ENCODE data around the gene BRAP. TPM values are rescaled to one million over a fixed set of nuclear protein-coding genes. Genes with fewer than 3 reads are reported as not detected.
"Not testable (repeated sequence)": the region's sequence is repeated elsewhere in the genome, so short reads cannot be mapped to it uniquely, and the experiment has no call there.

BRAP gene
- total RNA-seq, 5 donors from 2014 or later (not counting 1 experiment from before 2014, with no cell fraction given), result 20.4 to 23.3 (median 20.6) TPM

- Histone ChIP-seq H3K36me3 (ENCODE audit: control insufficient read depth in 2 of 2, extremely low read depth in 1 of 2, insufficient read depth in 1 of 2, low read length in 1 of 2) (peaks cover 20 to 84% of the 10 kb centered on the region in 2 donors), H3K4me3 (ENCODE audit: control insufficient read depth in 1 of 2, extremely low read depth in 1 of 2, low read length in 1 of 2) (no peak overlapping the region), H3K4me1 (ENCODE audit: control insufficient read depth in 1 of 2, extremely low read depth in 1 of 2, insufficient read depth in 2 of 2, low read length in 2 of 2) (no peaks in the 10 kb centered on the region), H3K27ac (ENCODE audit: low read length) (no peak overlapping the region), H3K27me3 (replicated peaks in 1 of 2; ENCODE audit: control insufficient read depth in 2 of 2, extremely low read depth in 1 of 2, insufficient read depth in 2 of 2, low read length in 1 of 2) (no peaks in the 10 kb centered on the region), H3K9me3 (no peaks in the 10 kb centered on the region)
- H3K4me3 Mint-ChIP-seq, result no peak overlapping the region
- ATAC-seq (replicated peaks in 1 of 4) (no peak), DNase-seq (no peak)
- no peak overlapping the region for H3K27ac Mint-ChIP-seq
- no peaks in the 10 kb centered on the region for H3K27me3 Mint-ChIP-seq
- ChIA-PET CTCF (no interaction called here), POLR2A (no interaction called here)
- no peaks in the 10 kb centered on the region for H3K9me3 Mint-ChIP-seq
- H3K4me1 Mint-ChIP-seq, result no peaks in the 10 kb centered on the region
- 98% methylated on average over 4 of the region's 4 CpGs for WGBS (ENCODE audit: insufficient coverage)
- peaks cover 36% of the 10 kb centered on the region for H3K36me3 Mint-ChIP-seq
Observed at GRCh38 chr12:111656016-111656415, 29.7 kb downstream of the BRAP start.

GRCh38 chr12:111655356-111655755 is 30.4 kb downstream of the BRAP start:
- H3K36me3 ChIP-seq (ENCODE audit: control insufficient read depth in 2 of 2, extremely low read depth in 1 of 2, insufficient read depth in 1 of 2, low read length in 1 of 2), result peaks cover 20 to 81% of the 10 kb centered on the region in 2 donors
- Mint-ChIP-seq H3K4me3 (no peak overlapping the region), H3K4me1 (no peaks in the 10 kb centered on the region), H3K27me3 (no peaks in the 10 kb centered on the region), H3K9me3 (no peaks in the 10 kb centered on the region), H3K36me3 (peaks cover 34% of the 10 kb centered on the region), H3K27ac (no peak overlapping the region)
- no peaks in the 10 kb centered on the region for H3K9me3 ChIP-seq
- no peaks in the 10 kb centered on the region for H3K4me1 ChIP-seq (ENCODE audit: control insufficient read depth in 1 of 2, extremely low read depth in 1 of 2, insufficient read depth in 2 of 2, low read length in 2 of 2)
- CTCF ChIA-PET, result interaction anchor here in 1 of 2 donors (0.7 kb wide), 1 partner anchor 1456 kb away, joined by 9 read pairs; no protein-coding TSS in a partner anchor
- no peak for ATAC-seq (replicated peaks in 1 of 4)
- H3K27me3 ChIP-seq (replicated peaks in 1 of 2; ENCODE audit: control insufficient read depth in 2 of 2, extremely low read depth in 1 of 2, insufficient read depth in 2 of 2, low read length in 1 of 2), result no peaks in the 10 kb centered on the region
- no CpG with 5 or more reads among the region's 3 CpGs for WGBS (ENCODE audit: insufficient coverage)
- no peak overlapping the region for H3K4me3 ChIP-seq (ENCODE audit: control insufficient read depth in 1 of 2, extremely low read depth in 1 of 2, low read length in 1 of 2)
- no peak for DNase-seq
- no peak overlapping the region for H3K27ac ChIP-seq (ENCODE audit: low read length)
- POLR2A ChIA-PET, result no interaction called here

DNA sequence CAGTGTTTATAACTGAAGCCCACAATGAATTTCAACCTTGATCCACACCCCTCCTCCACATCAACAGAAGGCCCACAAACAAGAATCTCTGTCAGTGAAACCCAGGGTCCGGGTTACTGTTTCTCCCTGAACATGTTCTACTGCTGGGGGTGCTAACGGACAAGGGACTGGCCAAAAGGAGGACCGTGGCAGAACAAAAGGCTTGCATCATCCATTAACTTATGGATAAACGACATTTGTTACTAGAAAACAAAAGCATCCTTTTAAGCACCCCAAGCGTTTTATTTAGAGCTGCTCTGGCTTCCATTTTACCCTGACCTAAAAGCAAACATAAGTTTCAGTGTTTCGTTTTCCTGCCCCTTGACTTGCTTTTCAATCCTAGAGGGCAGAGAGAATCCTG is 32.2 kb downstream of the BRAP start:
- Histone ChIP-seq H3K4me1 (ENCODE audit: control insufficient read depth in 1 of 2, extremely low read depth in 1 of 2, insufficient read depth in 2 of 2, low read length in 2 of 2) (no peaks in the 10 kb centered on the region), H3K9me3 (no peaks in the 10 kb centered on the region), H3K27me3 (replicated peaks in 1 of 2; ENCODE audit: control insufficient read depth in 2 of 2, extremely low read depth in 1 of 2, insufficient read depth in 2 of 2, low read length in 1 of 2) (no peaks in the 10 kb centered on the region), H3K27ac (ENCODE audit: low read length) (no peak overlapping the region), H3K4me3 (ENCODE audit: control insufficient read depth in 1 of 2, extremely low read depth in 1 of 2, low read length in 1 of 2) (no peak overlapping the region), H3K36me3 (ENCODE audit: control insufficient read depth in 2 of 2, extremely low read depth in 1 of 2, insufficient read depth in 1 of 2, low read length in 1 of 2) (peaks cover 19 to 78% of the 10 kb centered on the region in 2 donors)
- no peak for ATAC-seq (replicated peaks in 1 of 4)
- Mint-ChIP-seq H3K27ac (no peak overlapping the region), H3K27me3 (no peaks in the 10 kb centered on the region), H3K4me1 (no peaks in the 10 kb centered on the region), H3K9me3 (no peaks in the 10 kb centered on the region), H3K36me3 (peaks cover 28% of the 10 kb centered on the region), H3K4me3 (no peak overlapping the region)
- POLR2A ChIA-PET, result no interaction called here
- no peak for DNase-seq
- CTCF ChIA-PET, result no interaction called here
- WGBS (ENCODE audit: insufficient coverage), result 96% methylated on average over 6 of the region's 6 CpGs

DNA sequence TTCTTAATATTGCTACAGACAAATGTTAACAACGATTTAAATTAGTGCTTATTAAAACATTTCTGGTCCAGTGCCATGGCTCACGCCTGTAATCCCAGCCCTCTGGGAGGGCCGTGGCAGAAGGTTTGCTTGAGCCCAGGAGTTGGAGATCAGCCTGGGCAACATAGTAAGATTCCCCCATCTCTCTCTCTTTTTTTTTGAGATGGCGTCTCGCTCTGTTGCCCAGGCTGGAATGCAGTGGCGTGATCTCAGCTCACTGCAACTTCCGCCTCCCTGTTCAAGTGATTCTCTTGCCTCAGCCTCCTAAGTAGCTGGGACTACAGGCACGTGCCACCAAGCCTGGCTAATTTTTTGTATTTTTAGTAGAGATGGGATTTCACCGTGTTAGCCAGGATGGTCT is 33.2 kb downstream of the BRAP start:
- H3K27ac Mint-ChIP-seq; POLR2A ChIA-PET; ATAC-seq (replicated peaks in 1 of 4); H3K27me3 ChIP-seq (replicated peaks in 1 of 2; ENCODE audit: control insufficient read depth in 2 of 2, extremely low read depth in 1 of 2, insufficient read depth in 2 of 2, low read length in 1 of 2); H3K4me1 ChIP-seq (ENCODE audit: control insufficient read depth in 1 of 2, extremely low read depth in 1 of 2, insufficient read depth in 2 of 2, low read length in 2 of 2); H3K9me3 ChIP-seq; CTCF ChIA-PET; DNase-seq; H3K27me3 Mint-ChIP-seq; H3K27ac ChIP-seq (ENCODE audit: low read length); H3K4me3 ChIP-seq (ENCODE audit: control insufficient read depth in 1 of 2, extremely low read depth in 1 of 2, low read length in 1 of 2); H3K9me3 Mint-ChIP-seq; H3K4me1 Mint-ChIP-seq; H3K4me3 Mint-ChIP-seq: not testable (repeated sequence)
- H3K36me3 ChIP-seq (ENCODE audit: control insufficient read depth in 2 of 2, extremely low read depth in 1 of 2, insufficient read depth in 1 of 2, low read length in 1 of 2), result peaks cover 11 to 71% of the 10 kb centered on the region in 2 donors
- WGBS (ENCODE audit: insufficient coverage), result 100% methylated on average over 6 of the region's 9 CpGs
- peaks cover 25% of the 10 kb centered on the region for H3K36me3 Mint-ChIP-seq

DNA sequence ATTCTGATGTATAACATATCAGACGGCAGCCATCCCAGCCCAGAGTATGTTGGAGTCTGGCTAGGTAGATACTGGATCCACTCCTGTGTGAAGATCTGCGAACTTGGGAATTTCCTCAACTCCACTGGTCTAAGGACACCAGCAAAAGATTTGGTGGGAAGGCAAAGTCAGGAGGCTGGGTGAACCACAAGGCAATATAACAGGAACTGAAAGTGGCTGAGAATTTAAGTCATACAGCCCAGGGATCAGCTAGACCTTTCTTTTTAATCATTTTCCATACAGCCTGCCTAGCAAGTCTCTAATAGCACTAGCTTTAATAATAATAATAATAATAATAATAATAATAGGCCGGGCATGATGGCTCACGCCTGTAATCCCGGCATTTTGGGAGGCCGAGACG is 34.8 kb downstream of the BRAP start:
- DNase-seq, result no peak
- no peak overlapping the region for H3K4me3 ChIP-seq (ENCODE audit: control insufficient read depth in 1 of 2, extremely low read depth in 1 of 2, low read length in 1 of 2)
- Mint-ChIP-seq H3K9me3 (no peaks in the 10 kb centered on the region), H3K36me3 (peaks cover 31% of the 10 kb centered on the region), H3K4me3 (no peak overlapping the region), H3K27me3 (no peaks in the 10 kb centered on the region), H3K27ac (no peak overlapping the region), H3K4me1 (no peaks in the 10 kb centered on the region)
- CTCF ChIA-PET, result interaction anchor here in 1 of 2 donors (0.7 kb wide), 1 partner anchor 10 kb away, joined by 4 read pairs; no protein-coding TSS in a partner anchor
- H3K27ac ChIP-seq (ENCODE audit: low read length), result no peak overlapping the region
- H3K36me3 ChIP-seq (ENCODE audit: control insufficient read depth in 2 of 2, extremely low read depth in 1 of 2, insufficient read depth in 1 of 2, low read length in 1 of 2), result peaks cover 8 to 72% of the 10 kb centered on the region in 2 donors
- no peaks in the 10 kb centered on the region for H3K27me3 ChIP-seq (replicated peaks in 1 of 2; ENCODE audit: control insufficient read depth in 2 of 2, extremely low read depth in 1 of 2, insufficient read depth in 2 of 2, low read length in 1 of 2)
- no peaks in the 10 kb centered on the region for H3K9me3 ChIP-seq
- POLR2A ChIA-PET, result no interaction called here
- no CpG with 5 or more reads among the region's 7 CpGs for WGBS (ENCODE audit: insufficient coverage)
- no peaks in the 10 kb centered on the region for H3K4me1 ChIP-seq (ENCODE audit: control insufficient read depth in 1 of 2, extremely low read depth in 1 of 2, insufficient read depth in 2 of 2, low read length in 2 of 2)
- ATAC-seq (replicated peaks in 1 of 4), result no peak

DNA sequence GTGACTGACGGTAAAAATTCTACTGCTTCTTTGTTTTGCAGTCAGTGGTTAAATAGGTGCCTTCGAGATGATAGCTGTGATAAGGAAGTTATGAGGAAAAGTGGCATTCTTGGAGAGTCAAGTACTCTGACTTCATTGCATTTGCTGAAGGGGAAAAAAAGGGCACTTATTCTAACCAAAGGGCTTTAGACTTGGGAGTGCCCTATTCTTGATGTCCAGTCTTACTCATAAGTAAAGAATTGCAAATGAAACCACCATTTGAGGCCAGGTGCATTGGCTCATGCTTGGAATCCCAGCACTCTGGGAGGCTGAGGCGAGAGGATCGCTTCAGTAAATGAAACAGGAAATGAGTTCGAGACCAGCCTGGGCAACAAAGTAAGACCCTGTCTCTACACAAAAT is 40.3 kb downstream of the BRAP start:
- ATAC-seq (replicated peaks in 1 of 4) (no peak), DNase-seq (no peak)
- 92% methylated on average over 4 of the region's 5 CpGs for WGBS (ENCODE audit: insufficient coverage)
- Mint-ChIP-seq H3K9me3 (no peaks in the 10 kb centered on the region), H3K36me3 (peaks cover 39% of the 10 kb centered on the region), H3K4me1 (no peaks in the 10 kb centered on the region), H3K4me3 (no peak overlapping the region), H3K27me3 (no peaks in the 10 kb centered on the region), H3K27ac (no peak overlapping the region)
- H3K9me3 ChIP-seq, result no peaks in the 10 kb centered on the region
- H3K36me3 ChIP-seq (ENCODE audit: control insufficient read depth in 2 of 2, extremely low read depth in 1 of 2, insufficient read depth in 1 of 2, low read length in 1 of 2), result peaks cover 0 to 69% of the 10 kb centered on the region in 2 donors
- no peaks in the 10 kb centered on the region for H3K4me1 ChIP-seq (ENCODE audit: control insufficient read depth in 1 of 2, extremely low read depth in 1 of 2, insufficient read depth in 2 of 2, low read length in 2 of 2)
- H3K27me3 ChIP-seq (replicated peaks in 1 of 2; ENCODE audit: control insufficient read depth in 2 of 2, extremely low read depth in 1 of 2, insufficient read depth in 2 of 2, low read length in 1 of 2), result no peaks in the 10 kb centered on the region
- POLR2A ChIA-PET, result no interaction called here
- H3K27ac ChIP-seq (ENCODE audit: low read length), result no peak overlapping the region
- H3K4me3 ChIP-seq (ENCODE audit: control insufficient read depth in 1 of 2, extremely low read depth in 1 of 2, low read length in 1 of 2), result no peak overlapping the region
- CTCF ChIA-PET, result no interaction called here

- WGBS (ENCODE audit: insufficient coverage), result 100% methylated on average over 1 of the region's 3 CpGs
- no peak overlapping the region for H3K27ac Mint-ChIP-seq
- H3K4me3 Mint-ChIP-seq, result no peak overlapping the region
- H3K36me3 Mint-ChIP-seq, result peaks cover 36% of the 10 kb centered on the region
- Histone ChIP-seq H3K4me3 (ENCODE audit: control insufficient read depth in 1 of 2, extremely low read depth in 1 of 2, low read length in 1 of 2) (no peak overlapping the region), H3K27me3 (replicated peaks in 1 of 2; ENCODE audit: control insufficient read depth in 2 of 2, extremely low read depth in 1 of 2, insufficient read depth in 2 of 2, low read length in 1 of 2) (no peaks in the 10 kb centered on the region), H3K9me3 (no peaks in the 10 kb centered on the region), H3K27ac (ENCODE audit: low read length) (no peak overlapping the region), H3K36me3 (ENCODE audit: control insufficient read depth in 2 of 2, extremely low read depth in 1 of 2, insufficient read depth in 1 of 2, low read length in 1 of 2) (peaks cover 0 to 53% of the 10 kb centered on the region in 2 donors), H3K4me1 (ENCODE audit: control insufficient read depth in 1 of 2, extremely low read depth in 1 of 2, insufficient read depth in 2 of 2, low read length in 2 of 2) (no peaks in the 10 kb centered on the region)
- H3K4me1 Mint-ChIP-seq, result no peaks in the 10 kb centered on the region
- ATAC-seq (replicated peaks in 1 of 4) (no peak), DNase-seq (no peak)
- ChIA-PET POLR2A (no interaction called here), CTCF (no interaction called here)
- H3K9me3 Mint-ChIP-seq, result no peaks in the 10 kb centered on the region
- H3K27me3 Mint-ChIP-seq, result no peaks in the 10 kb centered on the region
Observed at GRCh38 chr12:111643427-111643826, 42.3 kb downstream of the BRAP start.

All from T-cell (primary cell).